ENCODE results near the gene WDR86.
A peak's percentile ranks its signal among the peaks of the same experiment; 100 is the strongest.

Gene WDR86

GRCh38 chr7:151427705-151428377 lies 18.0 kb upstream of the WDR86 start:
- DNase-seq (ENCODE audit: low spot score): no peak

GRCh38 chr7:151426904-151427704 lies 17.3 kb upstream of the WDR86 start:
- DNase-seq (ENCODE audit: low spot score): no peak

- no peak for DNase-seq (ENCODE audit: low spot score)
Observed at GRCh38 chr7:151426441-151426903, 16.6 kb upstream of the WDR86 start.

GRCh38 chr7:151425670-151426440 lies 16.0 kb upstream of the WDR86 start:
- DNase-seq (ENCODE audit: low spot score): no peak

GRCh38 chr7:151424799-151425198 lies 15.0 kb upstream of the WDR86 start:
- DNase-seq (ENCODE audit: low spot score): no peak

GRCh38 chr7:151423936-151424335 lies 14.1 kb upstream of the WDR86 start:
- no peak for DNase-seq (ENCODE audit: low spot score)

GRCh38 chr7:151423226-151423625 lies 13.4 kb upstream of the WDR86 start:
- no peak for DNase-seq (ENCODE audit: low spot score)

GRCh38 chr7:151422212-151422611 lies 12.4 kb upstream of the WDR86 start:
- no peak for DNase-seq (ENCODE audit: low spot score)

GRCh38 chr7:151420144-151420543 lies 10.3 kb upstream of the WDR86 start:
- no peak for DNase-seq (ENCODE audit: low spot score)

- no peak for DNase-seq (ENCODE audit: low spot score)
Observed at GRCh38 chr7:151416941-151417315, 7.1 kb upstream of the WDR86 start.

- no peak for DNase-seq (ENCODE audit: low spot score)
Observed at GRCh38 chr7:151416112-151416940, 6.5 kb upstream of the WDR86 start.

- DNase-seq (ENCODE audit: low spot score): no peak
Observed at GRCh38 chr7:151415375-151416105, 5.7 kb upstream of the WDR86 start.

GRCh38 chr7:151413241-151413640 lies 3.4 kb upstream of the WDR86 start:
- no peak for DNase-seq (ENCODE audit: low spot score)

GRCh38 chr7:151412318-151412717 lies 2.5 kb upstream of the WDR86 start:
- DNase-seq (ENCODE audit: low spot score): no peak

- DNase-seq (ENCODE audit: low spot score): no peak
Observed at GRCh38 chr7:151411551-151411950, 1.7 kb upstream of the WDR86 start.

GRCh38 chr7:151410405-151411390 lies 860 bp upstream of the WDR86 start:
- DNase-seq (ENCODE audit: low spot score): peak; percentile 69

GRCh38 chr7:151408839-151409666 lies 785 bp downstream of the WDR86 start:
- peak; percentile 69 for DNase-seq (ENCODE audit: low spot score)

GRCh38 chr7:151408498-151408838 lies 1.4 kb downstream of the WDR86 start:
- DNase-seq (ENCODE audit: low spot score): no peak

Measured in ecto neural progenitor cell (in vitro differentiated cells).